ENCODE data around the gene KIF3B.

DNA sequence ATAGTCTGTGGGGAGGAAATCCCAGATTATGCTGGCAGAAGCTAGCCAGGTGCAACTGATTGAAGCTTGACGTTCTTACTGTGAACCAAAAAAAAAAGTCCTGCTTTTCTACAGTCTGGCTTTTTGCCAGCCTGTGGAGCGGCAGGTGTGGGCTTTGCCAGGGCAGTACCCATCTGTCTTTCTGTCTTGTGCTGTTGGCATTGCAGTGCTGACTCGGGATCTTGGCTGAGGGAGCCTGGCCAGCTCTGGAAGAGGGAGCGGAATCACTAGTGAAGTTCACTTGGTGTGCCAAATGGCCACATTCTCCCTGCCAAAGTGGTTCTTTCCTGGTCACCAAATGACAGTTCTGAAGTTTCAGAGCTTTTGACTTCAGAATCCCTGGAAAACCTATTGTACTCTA lies 5.0 kb downstream of the KIF3B start:
- TF ChIP-seq, protein P1, sequence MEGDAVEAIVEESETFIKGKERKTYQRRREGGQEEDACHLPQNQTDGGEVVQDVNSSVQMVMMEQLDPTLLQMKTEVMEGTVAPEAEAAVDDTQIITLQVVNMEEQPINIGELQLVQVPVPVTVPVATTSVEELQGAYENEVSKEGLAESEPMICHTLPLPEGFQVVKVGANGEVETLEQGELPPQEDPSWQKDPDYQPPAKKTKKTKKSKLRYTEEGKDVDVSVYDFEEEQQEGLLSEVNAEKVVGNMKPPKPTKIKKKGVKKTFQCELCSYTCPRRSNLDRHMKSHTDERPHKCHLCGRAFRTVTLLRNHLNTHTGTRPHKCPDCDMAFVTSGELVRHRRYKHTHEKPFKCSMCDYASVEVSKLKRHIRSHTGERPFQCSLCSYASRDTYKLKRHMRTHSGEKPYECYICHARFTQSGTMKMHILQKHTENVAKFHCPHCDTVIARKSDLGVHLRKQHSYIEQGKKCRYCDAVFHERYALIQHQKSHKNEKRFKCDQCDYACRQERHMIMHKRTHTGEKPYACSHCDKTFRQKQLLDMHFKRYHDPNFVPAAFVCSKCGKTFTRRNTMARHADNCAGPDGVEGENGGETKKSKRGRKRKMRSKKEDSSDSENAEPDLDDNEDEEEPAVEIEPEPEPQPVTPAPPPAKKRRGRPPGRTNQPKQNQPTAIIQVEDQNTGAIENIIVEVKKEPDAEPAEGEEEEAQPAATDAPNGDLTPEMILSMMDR (conservative IDR thresholded peaks at IDR 0.05) = no peak
- no peak for TF ChIP-seq ZFX (IDR thresholded peaks at IDR 0.05)

Measured in C4-2B (cell line).